HCT116 (cell line): Measurements from ENCODE around the gene PIK3R1.

Source experiments
- CTCF ChIP-seq, 3 experiments: fragments of 200-600 bp in 1 of 3; sonication (generic) in 1 of 3; IDR thresholded peaks in 2 of 3; conservative IDR thresholded peaks in 1 of 3; 2 replicates each; pipeline ENCODE4 v1.5.1; 2012 to 2017; ENCODE audit warnings: low read depth in 2 of 3, low read length in 2 of 3, antibody characterized with exemption in 1 of 3, borderline replicate concordance in 1 of 3, control low read depth in 1 of 3, mild to moderate bottlenecking in 1 of 3, mixed read lengths in 1 of 3, mixed run types in 1 of 3, moderate library complexity in 1 of 3; ENCODE audit not compliant: insufficient read depth in 1 of 3
- EZH2 ChIP-seq: fragments of 200-600 bp; sonication (generic); IDR thresholded peaks from 2 replicates; pipeline ENCODE4 v1.6.1; 2017; ENCODE audit warnings: antibody characterized with exemption, mixed run types

GRCh38 chr5:68181039-68181599 lies 34.4 kb upstream of the PIK3R1 start:
- TF ChIP-seq CTCF (IDR thresholded peaks at IDR 0.05 in 2 of 3, conservative IDR thresholded peaks at IDR 0.05 in 1 of 3; ENCODE audit: borderline replicate concordance in 1 of 3, insufficient read depth in 1 of 3, low read depth in 2 of 3, low read length in 2 of 3) (no peak), EZH2 (no peak)
